Hepatocyte (in vitro differentiated cells): ENCODE data around the gene TTC28. TPM values are rescaled to one million over a fixed set of nuclear protein-coding genes. Genes with fewer than 3 reads are reported as not detected.
A peak's percentile ranks its signal among the peaks of the same experiment; 100 is the strongest.

ENCODE experiments used
- DNase-seq: peaks from one replicate; pipeline ENCODE4 v3.0.0-alpha.2; 2016; ENCODE audit warnings: low spot score
- H2AFZ ChIP-seq: fragments of 200-600 bp; sonication (generic); 2 replicates; pipeline ENCODE4 v1.6.0; 2016; ENCODE audit warnings: antibody characterized with exemption, mild to moderate bottlenecking
- H3K27ac ChIP-seq: fragments of 200-600 bp; sonication (generic); 2 replicates; pipeline ENCODE4 v1.5.1; 2016; ENCODE audit warnings: mild to moderate bottlenecking
- H3K27me3 ChIP-seq: fragments of 200-600 bp; sonication (generic); 2 replicates; pipeline ENCODE4 v1.6.1; 2016
- H3K36me3 ChIP-seq: fragments of 200-600 bp; sonication (generic); replicated peaks from 2 replicates; pipeline ENCODE4 v1.5.1; 2016; ENCODE audit warnings: low read depth; ENCODE audit not compliant: insufficient read depth
- H3K4me1 ChIP-seq: fragments of 200-600 bp; sonication (generic); 2 replicates; pipeline ENCODE4 v1.5.1; 2016; ENCODE audit warnings: mild to moderate bottlenecking, moderate library complexity; ENCODE audit not compliant: insufficient read depth
- H3K4me2 ChIP-seq: fragments of 200-600 bp; sonication (generic); 2 replicates; pipeline ENCODE4 v1.6.0; 2016
- H3K4me3 ChIP-seq: fragments of 200-600 bp; sonication (generic); 2 replicates; pipeline ENCODE4 v1.5.1; 2016; ENCODE audit warnings: mild to moderate bottlenecking
- H3K79me2 ChIP-seq: fragments of 200-600 bp; sonication (generic); 2 replicates; pipeline ENCODE4 v1.6.0; 2017; ENCODE audit warnings: mild to moderate bottlenecking
- H3K9me2 ChIP-seq: fragments of 200-600 bp; sonication (generic); replicated peaks from 2 replicates; pipeline ENCODE4 v1.6.0; 2017; ENCODE audit warnings: mild to moderate bottlenecking; ENCODE audit not compliant: insufficient read depth
- H3K9me3 ChIP-seq: fragments of 200-600 bp; sonication (generic); 2 replicates; pipeline ENCODE4 v1.5.1; 2016; ENCODE audit warnings: low read depth, mild to moderate bottlenecking
- H4K20me1 ChIP-seq: fragments of 200-600 bp; sonication (generic); 2 replicates; pipeline ENCODE4 v1.6.0; 2016; ENCODE audit warnings: mild to moderate bottlenecking; ENCODE audit not compliant: insufficient read depth, poor library complexity, severe bottlenecking
- CTCF ChIP-seq: fragments of 200-600 bp; sonication (generic); IDR thresholded peaks from 2 replicates; pipeline ENCODE4 v1.5.1; 2016; ENCODE audit warnings: antibody characterized with exemption, mild to moderate bottlenecking; ENCODE audit not compliant: poor library complexity
- EZH2 ChIP-seq: fragments of 200-600 bp; sonication (generic); IDR thresholded peaks from 2 replicates; pipeline ENCODE4 v1.6.1; 2016; ENCODE audit warnings: antibody characterized with exemption, mild to moderate bottlenecking, borderline replicate concordance
- EZH2phosphoT487 ChIP-seq: fragments of 200-600 bp; sonication (generic); IDR thresholded peaks from one replicate; pipeline ENCODE4 v1.6.1; 2018; ENCODE audit warnings: antibody characterized with exemption, mild to moderate bottlenecking, low read depth, moderate library complexity; ENCODE audit not compliant: unreplicated experiment, severe bottlenecking
- WGBS: methylation state at CpG from one replicate; pipeline ENCODE4 v1.1.6; 2016; ENCODE audit warnings: low lambda C conversion rate; ENCODE audit errors: missing lambda C conversion rate; 5-methylcytosine and 5-hydroxymethylcytosine counted together
- polyA plus RNA-seq: library from polyadenylated mRNA; unstranded; fragments of >200 nt; fragmentation: Nextera tagmentation; extraction: Ambion mirVana; gene quantifications from 2 replicates; pipeline ENCODE4 v1.2.1, GENCODE V29; 2016
- total RNA-seq: library from RNA; depleted of rRNA; stranded (reverse); fragments of >200 nt; gene quantifications from 2 replicates; pipeline ENCODE4 v1.2.3, GENCODE V29; 2014

The TTC28 gene
- total and polyA plus RNA-seq, 2 experiments from 2014 or later = 14.7 to 30.4 TPM

GRCh38 chr22:28375761-28376534, 303.7 kb downstream of the TTC28 start:
- H3K4me1 ChIP-seq = peaks cover 1% of the 10 kb centered on the region
- no peaks in the 10 kb centered on the region for H3K9me2 ChIP-seq
- no peak for DNase-seq
- no peak overlapping the region for H3K4me3 ChIP-seq
- TF ChIP-seq CTCF (no peak), EZH2 (no peak), EZH2phosphoT487 (no peak)
- H2AFZ ChIP-seq = no peak overlapping the region
- no peaks in the 10 kb centered on the region for H3K27me3 ChIP-seq
- peak overlapping the region; percentile 10 for H3K27ac ChIP-seq
- peaks cover 35% of the 10 kb centered on the region for H3K79me2 ChIP-seq
- H3K4me2 ChIP-seq = no peak overlapping the region
- H3K9me3 ChIP-seq = no peaks in the 10 kb centered on the region
- no peaks in the 10 kb centered on the region for H3K36me3 ChIP-seq
- no peaks in the 10 kb centered on the region for H4K20me1 ChIP-seq

- Histone ChIP-seq H3K27me3 (no peaks in the 10 kb centered on the region), H3K9me2 (no peaks in the 10 kb centered on the region), H3K4me3 (no peak overlapping the region), H3K27ac (no peak overlapping the region), H3K36me3 (no peaks in the 10 kb centered on the region), H4K20me1 (no peaks in the 10 kb centered on the region), H3K79me2 (peaks cover 40% of the 10 kb centered on the region), H3K9me3 (no peaks in the 10 kb centered on the region), H3K4me2 (no peak overlapping the region), H2AFZ (no peak overlapping the region), H3K4me1 (no peaks in the 10 kb centered on the region)
- TF ChIP-seq CTCF = no peak
- no peak for TF ChIP-seq EZH2
- no peak for TF ChIP-seq EZH2phosphoT487
- 78% methylated on average over 2 of the region's 2 CpGs for WGBS
- no peak for DNase-seq
These were observed 305.8 kb downstream of the TTC28 start for GRCh38 chr22:28373831-28374230.

GRCh38 chr22:28369854-28370253, 309.8 kb downstream of the TTC28 start:
- no peaks in the 10 kb centered on the region for H3K36me3 ChIP-seq
- H3K4me1 ChIP-seq = no peaks in the 10 kb centered on the region
- H3K4me3 ChIP-seq = no peak overlapping the region
- WGBS = 81% methylated on average over 2 of the region's 2 CpGs
- H3K9me2 ChIP-seq = no peaks in the 10 kb centered on the region
- peaks cover 45% of the 10 kb centered on the region for H3K79me2 ChIP-seq
- no peaks in the 10 kb centered on the region for H4K20me1 ChIP-seq
- H3K27ac ChIP-seq = no peak overlapping the region
- H3K4me2 ChIP-seq = no peak overlapping the region
- no peaks in the 10 kb centered on the region for H3K9me3 ChIP-seq
- TF ChIP-seq EZH2 = no peak
- TF ChIP-seq CTCF = no peak
- TF ChIP-seq EZH2phosphoT487 = no peak
- no peaks in the 10 kb centered on the region for H3K27me3 ChIP-seq
- no peak for DNase-seq
- no peak overlapping the region for H2AFZ ChIP-seq
